Right renal pelvis (tissue), 4 donors: ENCODE results near the gene UBC. TPM values are rescaled to one million over a fixed set of nuclear protein-coding genes. Genes with fewer than 3 reads are reported as not detected.
"Not testable (repeated sequence)": the region's sequence is repeated elsewhere in the genome, so short reads cannot be mapped to it uniquely, and the experiment has no call there.

Source experiments
- DNase-seq, 4 donors: peaks; one replicate each; pipeline ENCODE4 v3.0.0-alpha.2; 2013; ENCODE audit warnings: low read depth in 4 of 4, low spot score in 3 of 4, missing footprints in 1 of 4
- polyA plus RNA-seq, 4 donors: library from polyadenylated mRNA; unstranded; fragments of 120-200 nt; gene quantifications; one replicate each; pipeline ENCODE4 v1.2.1, GENCODE V29; 2013; ENCODE audit not compliant: insufficient read length in 4 of 4

Gene UBC
- polyA plus RNA-seq, 4 donors = 888 to 1,042 (median 1,010) TPM

DNA sequence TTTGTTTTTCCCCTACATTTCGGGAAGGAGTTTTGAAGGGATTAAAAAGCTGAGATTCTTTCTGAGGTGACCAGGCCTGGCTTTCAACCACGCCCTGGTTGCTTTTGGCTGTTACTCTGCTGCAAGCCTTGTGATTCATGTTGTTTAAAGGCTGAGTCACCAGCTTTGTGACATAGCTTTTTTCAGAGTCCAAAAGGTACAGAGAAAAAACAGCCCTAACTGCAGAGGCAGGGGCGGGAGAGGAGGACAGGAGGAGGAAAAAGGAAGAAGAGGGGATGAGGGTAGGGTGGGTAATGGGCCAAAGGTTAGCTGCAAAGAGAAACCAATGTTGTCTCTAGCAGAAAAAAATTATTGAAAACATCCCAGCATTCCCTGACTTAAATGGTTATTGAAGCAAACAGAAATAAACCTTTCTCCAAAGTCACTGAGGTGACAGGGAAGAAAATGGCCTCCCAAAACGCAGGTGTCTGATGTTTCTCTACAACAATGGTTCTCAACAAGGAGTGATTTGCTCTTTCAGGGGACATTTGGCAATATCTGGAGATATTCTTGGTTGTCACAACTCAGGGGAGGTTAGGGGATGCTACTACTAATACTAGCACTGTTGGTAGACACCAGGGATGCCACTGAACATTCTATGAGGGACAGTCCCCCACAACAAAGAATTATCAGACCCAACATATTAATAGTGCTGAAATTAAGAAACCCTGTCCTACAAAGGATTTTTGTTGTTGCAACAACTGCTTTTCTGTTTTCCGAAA is 2.1 kb upstream of the UBC start:
- DNase-seq = no peak

DNA sequence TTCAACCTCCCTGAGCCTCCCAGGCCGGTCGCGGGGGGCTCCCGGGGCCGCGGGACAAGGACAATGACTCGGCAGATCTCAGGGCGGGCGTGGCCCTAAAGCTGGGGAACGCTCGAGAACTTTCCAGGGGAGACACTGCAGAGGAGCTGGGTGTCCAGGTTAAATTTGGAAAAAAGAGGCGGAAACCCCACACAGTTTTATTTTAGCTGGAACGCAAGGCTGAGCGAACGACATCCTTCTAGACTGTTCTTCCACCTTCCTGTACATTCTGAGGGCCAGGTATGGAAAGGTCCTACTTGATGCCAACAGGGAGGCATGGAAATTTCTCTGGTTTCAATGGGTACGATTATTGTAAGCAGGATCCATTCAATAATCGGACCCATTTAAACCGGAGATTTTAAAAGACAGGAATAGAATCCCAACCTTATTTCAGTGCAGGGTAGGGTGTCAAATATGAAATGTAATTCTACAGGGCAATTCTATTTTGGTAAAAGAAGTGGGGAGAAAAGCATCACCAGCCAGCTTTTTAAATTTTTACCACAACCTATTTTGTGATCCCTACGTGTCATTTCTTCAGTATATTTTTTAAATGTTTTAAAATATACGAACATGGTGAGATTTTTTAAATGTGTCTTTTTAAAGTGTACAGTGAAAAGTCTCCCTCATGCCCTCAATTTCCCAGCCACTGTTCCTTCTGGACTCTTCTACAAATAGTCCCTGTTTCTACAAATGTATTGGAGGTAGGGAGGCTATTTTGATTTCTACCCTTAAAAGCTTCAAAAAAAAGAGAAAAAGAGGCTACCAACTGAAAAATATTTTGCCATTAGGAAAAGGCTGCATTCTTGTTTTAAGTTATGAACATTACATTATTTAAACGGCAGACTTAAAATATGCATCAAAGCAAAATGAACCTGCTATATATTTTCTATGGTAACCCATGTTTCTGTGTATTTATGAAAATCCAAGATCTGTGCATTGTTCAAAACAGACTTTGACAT is 1.1 kb upstream of the UBC start:
- no peak for DNase-seq

DNA sequence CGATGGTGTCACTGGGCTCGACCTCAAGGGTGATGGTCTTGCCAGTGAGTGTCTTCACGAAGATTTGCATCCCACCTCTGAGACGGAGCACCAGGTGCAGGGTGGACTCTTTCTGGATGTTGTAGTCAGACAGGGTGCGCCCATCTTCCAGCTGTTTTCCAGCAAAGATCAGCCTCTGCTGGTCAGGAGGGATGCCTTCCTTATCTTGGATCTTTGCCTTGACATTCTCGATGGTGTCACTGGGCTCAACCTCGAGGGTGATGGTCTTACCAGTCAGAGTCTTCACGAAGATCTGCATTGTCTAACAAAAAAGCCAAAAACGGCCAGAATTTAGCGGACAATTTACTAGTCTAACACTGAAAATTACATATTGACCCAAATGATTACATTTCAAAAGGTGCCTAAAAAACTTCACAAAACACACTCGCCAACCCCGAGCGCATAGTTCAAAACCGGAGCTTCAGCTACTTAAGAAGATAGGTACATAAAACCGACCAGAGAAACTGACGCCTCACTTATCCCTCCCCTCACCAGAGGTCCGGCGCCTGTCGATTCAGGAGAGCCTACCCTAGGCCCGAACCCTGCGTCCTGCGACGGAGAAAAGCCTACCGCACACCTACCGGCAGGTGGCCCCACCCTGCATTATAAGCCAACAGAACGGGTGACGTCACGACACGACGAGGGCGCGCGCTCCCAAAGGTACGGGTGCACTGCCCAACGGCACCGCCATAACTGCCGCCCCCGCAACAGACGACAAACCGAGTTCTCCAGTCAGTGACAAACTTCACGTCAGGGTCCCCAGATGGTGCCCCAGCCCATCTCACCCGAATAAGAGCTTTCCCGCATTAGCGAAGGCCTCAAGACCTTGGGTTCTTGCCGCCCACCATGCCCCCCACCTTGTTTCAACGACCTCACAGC is 717 bp downstream of the UBC start:
- DNase-seq = no peak

DNA sequence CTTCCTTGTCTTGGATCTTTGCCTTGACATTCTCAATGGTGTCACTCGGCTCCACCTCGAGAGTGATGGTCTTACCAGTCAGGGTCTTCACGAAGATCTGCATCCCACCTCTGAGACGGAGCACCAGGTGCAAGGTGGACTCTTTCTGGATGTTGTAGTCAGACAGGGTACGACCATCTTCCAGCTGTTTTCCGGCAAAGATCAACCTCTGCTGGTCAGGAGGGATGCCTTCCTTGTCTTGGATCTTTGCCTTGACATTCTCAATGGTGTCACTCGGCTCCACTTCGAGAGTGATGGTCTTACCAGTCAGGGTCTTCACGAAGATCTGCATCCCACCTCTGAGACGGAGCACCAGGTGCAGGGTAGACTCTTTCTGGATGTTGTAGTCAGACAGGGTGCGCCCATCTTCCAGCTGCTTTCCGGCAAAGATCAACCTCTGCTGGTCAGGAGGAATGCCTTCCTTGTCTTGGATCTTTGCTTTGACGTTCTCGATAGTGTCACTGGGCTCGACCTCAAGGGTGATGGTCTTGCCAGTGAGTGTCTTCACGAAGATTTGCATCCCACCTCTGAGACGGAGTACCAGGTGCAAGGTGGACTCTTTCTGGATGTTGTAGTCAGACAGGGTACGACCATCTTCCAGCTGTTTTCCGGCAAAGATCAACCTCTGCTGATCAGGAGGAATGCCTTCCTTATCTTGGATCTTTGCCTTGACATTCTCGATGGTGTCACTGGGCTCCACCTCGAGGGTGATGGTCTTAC is 1.7 kb downstream of the UBC start:
- DNase-seq = not testable (repeated sequence)

DNA sequence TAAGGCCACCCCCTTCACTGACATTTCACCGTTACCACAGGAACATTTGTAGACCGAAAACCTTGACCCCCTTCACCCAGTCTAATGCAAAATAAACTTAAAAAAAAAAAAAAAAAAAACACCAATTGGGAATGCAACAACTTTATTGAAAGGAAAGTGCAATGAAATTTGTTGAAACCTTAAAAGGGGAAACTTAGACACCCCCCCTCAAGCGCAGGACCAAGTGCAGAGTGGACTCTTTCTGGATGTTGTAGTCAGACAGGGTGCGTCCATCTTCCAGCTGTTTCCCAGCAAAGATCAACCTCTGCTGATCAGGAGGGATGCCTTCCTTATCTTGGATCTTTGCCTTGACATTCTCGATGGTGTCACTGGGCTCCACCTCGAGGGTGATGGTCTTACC is 2.9 kb downstream of the UBC start:
- not testable (repeated sequence) for DNase-seq

DNA sequence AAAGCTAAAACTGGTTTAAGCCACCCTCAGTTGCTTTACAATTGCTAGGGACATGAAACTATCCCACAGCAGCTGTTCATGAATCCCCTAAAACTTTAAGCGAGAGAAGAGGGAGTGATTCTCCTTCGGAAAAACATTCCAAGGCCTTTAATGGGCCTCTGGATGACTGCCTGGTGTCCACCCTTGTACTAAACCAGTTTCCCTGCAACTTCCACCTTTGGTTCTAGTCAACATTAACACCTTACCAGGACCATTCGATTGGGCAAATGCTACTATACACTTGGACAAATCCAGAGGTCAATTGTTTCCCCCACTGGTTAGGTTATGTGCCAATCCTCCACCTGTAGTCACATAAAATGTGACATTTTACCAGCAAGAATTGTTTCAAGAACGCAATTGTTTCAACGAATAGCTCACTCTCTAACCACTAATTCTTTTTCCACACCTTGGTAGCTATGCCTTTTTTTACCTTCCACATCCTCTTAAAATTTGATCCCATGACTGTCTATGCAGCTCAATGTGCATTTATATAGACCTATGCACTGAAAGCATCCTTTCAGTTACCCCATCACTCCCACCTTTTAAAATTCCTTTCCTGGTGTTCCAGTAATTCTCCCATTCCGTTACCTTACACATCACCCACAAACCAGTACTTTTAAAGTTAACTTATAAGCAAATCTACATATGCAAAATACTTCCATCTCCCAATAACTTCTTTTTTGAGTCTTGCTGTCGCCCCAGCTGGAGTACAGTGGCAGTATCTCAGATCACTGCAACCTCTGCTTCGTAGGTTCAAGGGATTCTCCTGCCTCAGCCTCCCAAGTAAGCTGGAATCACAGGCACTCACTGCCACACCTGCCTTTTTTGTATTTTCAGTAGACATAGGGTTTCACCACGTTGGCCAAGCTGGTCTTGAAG is 3.6 kb downstream of the UBC start:
- no peak for DNase-seq

DNA sequence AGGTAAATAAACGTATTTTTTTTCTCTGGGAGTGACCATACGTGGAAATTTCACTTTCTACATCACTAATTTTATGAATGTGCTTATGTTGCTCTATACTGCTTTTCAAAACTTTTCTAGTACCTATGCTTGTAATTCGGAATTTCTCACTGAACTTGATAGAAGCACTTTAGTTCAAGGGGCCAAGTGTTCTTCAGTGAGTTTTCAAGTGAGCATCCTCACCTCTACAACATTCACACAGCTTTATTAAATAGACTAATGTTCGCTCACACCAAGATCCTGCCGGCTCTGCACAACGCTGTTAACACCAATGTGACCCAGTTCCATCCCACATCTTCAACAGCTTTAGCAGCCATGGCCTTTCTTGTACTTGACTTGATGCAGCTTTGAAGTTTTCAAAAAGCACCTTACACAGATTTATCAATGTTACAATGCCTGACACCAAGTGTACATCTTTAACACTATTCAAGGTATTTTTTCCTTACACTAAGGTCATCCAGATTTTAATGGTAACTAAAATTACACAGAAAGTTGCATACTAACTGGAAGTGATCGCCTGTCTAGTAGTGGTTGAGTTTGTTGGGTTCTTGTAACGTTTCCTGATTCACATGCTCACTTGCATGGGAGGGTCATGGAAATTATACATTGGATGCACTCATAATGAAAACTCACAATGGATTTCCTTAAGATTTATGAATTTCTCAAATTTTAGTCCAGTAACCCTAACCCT is 4.5 kb downstream of the UBC start:
- DNase-seq = no peak

DNA sequence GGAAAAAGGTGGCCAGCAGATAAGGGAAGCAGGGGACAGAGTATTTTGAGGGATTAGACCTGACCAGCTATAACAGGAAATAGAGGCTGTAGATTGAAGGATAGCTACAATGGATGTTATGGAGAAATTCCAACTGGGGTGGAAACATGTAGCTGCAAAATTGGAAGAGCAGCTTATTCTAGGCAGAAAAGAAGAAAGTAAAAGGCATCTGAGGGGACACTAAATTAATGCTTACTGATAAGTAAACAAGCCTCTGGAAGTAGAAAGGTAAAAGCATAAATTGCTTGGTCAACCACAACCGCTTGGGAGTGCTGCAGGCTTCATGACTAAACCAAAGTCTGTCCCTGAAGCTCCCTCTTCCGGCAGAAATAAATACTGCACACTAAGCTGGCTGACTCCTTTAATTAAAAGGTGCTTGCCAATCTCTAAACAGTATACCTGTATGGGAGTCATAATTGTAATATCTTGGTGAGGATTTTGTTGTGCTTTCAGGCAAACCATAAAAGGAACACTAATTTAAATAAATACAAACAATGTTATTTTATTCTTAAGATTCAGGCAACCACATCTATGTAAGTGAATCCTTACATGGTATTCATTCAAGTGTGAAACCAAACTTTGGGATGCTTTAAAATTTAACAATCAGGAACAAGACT is 7.7 kb downstream of the UBC start:
- DNase-seq = peak; percentile 88 to 92 (median 90)

DNA sequence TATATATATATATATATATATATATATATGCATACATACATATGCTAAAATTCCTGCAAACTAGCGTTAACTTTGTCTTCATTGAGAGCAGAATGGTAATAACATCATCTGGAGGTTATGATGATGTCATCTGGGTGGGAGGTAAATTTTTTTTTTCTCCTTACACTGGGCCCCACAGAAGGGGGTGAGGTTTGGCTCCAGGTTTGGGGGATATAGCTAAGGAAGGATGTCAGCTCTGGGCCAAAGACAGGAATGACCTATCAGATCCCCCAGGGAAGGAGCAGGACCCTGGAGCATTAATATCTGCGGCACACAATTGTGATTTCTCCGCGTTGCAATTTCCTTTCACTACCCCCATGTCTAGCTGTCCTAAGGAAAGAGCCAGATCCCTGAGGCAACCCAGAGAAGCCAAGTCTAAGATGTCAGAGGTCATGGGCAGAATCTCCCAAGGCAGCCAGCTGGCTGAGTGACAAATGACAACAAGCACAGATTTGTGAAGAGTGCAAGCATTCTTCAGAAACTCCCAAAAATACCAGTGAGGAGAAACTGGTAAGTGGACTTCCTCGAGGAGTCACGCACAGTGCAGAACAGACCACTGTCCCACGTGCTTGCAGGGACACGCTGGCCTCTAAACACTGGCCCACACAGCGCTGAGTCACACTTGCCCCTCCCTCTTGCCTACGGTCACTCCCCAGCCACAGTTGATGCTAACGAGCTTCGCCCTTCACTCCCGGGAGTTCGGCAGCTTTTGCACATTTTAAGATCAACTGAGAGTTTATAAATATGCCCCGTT is 9.9 kb downstream of the UBC start:
- no peak for DNase-seq

DNA sequence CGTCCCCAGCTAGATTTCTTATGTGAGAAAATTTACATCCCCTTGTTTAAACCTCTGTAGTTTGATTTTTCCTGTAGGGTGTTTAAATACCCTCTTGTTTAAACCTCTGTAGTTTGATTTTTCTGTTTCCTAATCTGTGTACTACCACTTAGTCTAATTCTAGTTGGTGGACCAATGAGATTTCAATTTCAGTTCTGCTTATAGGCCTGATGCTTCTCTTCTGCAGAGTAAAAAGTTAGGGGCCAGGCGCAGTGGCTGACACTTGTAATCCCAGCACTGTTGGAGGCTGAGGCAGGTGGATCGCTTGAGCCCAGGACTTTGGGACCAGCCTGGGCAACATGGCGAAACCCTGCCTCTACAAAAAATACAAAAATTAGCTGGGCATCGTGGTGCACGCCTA is 11.5 kb downstream of the UBC start:
- no peak for DNase-seq

DNA sequence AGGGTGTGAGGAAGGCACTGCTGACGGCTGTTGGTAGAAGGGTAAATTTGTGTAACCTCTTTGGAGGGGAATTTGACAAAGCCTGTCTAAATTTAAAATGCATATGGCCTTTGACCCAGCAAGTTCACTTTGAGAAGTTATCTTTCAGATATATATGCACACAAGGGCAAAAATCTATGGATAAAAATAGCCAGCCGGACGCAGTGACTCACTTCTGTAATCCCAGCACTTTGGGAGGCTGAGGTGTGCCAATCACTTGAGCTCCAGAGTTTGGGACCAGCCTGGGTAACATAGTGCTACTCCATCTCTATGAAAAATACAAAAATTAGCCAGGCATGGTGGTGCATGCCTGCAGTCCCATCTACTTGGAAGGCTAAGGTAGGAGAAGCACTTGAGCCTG is 13.4 kb downstream of the UBC start:
- DNase-seq = no peak

DNA sequence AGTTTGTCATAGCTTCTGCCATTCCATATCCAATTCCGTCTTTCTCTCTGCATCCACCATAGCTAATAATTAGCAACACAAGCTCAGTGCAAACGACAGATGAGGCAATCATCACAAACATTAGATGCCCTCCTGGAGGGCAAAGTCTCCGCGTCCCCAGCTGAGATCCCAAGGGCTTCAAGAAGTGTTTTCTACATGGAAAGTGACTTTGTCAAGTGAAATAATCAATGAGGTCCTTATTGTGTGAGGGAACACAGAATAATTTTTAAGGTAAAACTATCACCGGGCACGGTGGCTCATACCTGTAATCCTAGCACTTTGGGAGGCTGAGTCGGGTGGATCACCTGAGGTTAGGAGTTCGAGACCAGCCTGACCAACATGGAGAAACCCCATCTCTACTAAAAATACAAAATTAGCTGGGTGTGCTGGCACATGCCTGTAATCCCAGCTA is 14.1 kb downstream of the UBC start:
- not testable (repeated sequence) for DNase-seq

DNA sequence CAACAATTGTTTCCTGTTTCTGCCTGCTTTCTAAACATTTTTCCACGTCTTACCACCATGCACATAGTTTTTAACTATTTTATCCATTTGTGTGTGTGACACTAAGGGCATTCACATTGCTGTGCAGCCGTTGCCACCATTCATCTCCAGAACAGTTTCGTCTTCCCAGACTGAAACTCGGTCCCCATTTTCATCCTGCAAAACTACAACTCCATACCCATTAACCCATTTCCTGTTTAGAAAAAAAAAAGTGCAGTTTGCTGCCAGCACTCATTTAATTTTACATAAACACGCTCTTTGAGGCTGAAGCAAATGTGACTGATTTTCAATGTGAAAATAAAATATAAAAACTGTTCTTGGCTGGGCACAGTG is 15.5 kb downstream of the UBC start:
- no peak for DNase-seq

DNA sequence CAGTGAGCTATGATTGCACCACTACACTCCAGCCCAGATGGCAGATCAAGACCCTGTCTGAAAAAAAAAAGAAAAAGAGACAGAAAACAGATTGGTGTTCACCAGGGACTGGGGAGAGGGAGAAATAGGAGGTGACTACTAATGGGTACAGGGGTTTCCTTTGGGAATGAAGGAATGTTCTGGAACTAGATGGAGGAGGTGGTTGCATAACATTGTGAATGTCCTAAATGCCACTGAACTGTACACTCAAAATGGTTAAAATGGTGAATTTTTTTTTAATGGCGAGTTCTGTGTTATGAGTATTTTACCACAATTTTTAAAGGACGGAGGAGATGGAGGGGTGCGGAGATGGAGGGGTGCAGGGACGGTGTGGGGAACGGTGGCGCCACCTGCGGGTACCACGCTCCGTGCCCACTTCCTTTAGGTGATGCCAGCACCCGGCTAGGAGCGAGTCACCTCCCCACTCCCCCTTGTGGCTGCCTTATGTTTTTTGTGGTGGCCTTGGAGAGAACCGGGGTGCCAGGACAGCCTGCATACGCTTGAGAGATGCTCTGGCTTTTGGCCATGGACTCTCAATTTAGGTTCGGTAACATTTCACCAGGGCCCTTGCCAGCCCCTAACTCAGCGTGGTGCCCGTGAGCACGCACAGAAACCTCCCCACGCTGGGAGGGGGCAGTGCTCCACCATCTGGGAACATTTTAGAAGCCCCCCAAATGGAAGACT is 16.1 kb downstream of the UBC start:
- no peak for DNase-seq

DNA sequence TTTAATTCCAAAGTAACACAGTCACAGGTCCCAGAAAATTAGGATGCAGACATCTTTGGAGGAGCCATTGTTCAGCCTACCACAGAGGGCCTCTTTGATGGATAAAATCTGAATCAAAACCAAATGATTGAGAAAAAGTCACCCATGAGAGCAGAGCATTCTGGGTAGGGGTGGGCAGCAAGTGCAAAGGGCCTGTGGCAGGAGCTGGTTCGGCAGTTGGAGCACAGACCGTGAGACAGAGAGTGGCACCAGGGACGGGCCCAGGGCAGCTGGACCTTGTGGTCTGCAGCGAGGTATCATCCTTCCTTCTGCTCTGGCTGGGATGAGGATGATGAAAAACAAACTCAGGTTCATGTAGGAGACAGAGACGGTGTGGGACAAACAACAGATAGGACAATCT is 18.0 kb downstream of the UBC start:
- DNase-seq = no peak
